Choroid plexus epithelial cell (primary cell): ENCODE data around the gene SLC13A4.

Source experiments
- DNase-seq: peaks from one replicate; pipeline ENCODE4 v3.0.0-alpha.2; 2010; ENCODE audit warnings: low read depth
- H3K4me3 ChIP-seq: 2 replicates; pipeline ENCODE4 v1.5.1; 2011; ENCODE audit warnings: low read depth, mild to moderate bottlenecking, control low read depth, low read length, moderate library complexity
- TF ChIP-seq, protein P1 (sequence below): conservative IDR thresholded peaks from 2 replicates; pipeline ENCODE4 v1.5.1; 2011; ENCODE audit warnings: low read depth, mild to moderate bottlenecking, control low read depth, inconsistent platforms, low read length, moderate library complexity

The SLC13A4 gene

DNA sequence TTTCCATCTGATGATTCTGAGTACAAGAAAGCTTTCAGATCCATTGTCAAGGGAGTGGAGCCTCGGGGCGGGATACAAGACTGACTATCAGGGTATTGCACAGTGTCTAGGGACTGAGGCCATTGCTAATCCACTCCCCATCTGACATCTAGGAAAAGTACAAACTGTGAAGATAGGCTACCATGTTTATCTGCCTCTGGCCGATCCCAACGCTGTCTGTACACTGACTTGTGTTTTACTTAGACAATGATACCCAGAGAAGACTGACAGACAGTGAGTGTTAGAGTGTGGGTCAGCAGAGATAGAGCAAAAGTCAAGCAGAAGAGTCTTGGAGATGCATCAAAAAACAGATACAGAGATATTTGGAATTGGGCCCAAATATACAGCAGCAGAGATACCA, 3.1 kb upstream of the SLC13A4 start:
- TF ChIP-seq, protein P1, sequence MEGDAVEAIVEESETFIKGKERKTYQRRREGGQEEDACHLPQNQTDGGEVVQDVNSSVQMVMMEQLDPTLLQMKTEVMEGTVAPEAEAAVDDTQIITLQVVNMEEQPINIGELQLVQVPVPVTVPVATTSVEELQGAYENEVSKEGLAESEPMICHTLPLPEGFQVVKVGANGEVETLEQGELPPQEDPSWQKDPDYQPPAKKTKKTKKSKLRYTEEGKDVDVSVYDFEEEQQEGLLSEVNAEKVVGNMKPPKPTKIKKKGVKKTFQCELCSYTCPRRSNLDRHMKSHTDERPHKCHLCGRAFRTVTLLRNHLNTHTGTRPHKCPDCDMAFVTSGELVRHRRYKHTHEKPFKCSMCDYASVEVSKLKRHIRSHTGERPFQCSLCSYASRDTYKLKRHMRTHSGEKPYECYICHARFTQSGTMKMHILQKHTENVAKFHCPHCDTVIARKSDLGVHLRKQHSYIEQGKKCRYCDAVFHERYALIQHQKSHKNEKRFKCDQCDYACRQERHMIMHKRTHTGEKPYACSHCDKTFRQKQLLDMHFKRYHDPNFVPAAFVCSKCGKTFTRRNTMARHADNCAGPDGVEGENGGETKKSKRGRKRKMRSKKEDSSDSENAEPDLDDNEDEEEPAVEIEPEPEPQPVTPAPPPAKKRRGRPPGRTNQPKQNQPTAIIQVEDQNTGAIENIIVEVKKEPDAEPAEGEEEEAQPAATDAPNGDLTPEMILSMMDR: no peak
- no peak for DNase-seq
- no peak overlapping the region for H3K4me3 ChIP-seq

DNA sequence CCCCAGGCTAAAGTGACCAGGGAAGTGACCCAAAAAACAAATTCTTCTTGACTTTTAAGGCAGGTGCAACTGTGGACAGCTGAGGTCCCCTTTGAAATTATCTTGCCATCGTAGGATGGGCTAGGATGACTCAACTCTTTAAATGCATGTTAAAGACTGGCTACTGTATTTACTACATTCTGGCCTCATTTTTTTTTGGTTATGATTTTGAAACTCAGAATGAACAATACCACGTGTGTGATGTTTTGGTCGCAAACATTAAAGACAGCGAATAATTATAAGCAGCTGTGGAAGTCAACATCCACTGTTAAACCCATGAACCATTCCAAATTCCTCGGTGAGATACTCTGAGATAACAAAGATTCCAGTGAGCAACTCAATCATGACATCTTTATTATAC, 1.2 kb upstream of the SLC13A4 start:
- no peak overlapping the region for H3K4me3 ChIP-seq
- DNase-seq: no peak
- TF ChIP-seq, protein P1: no peak

DNA sequence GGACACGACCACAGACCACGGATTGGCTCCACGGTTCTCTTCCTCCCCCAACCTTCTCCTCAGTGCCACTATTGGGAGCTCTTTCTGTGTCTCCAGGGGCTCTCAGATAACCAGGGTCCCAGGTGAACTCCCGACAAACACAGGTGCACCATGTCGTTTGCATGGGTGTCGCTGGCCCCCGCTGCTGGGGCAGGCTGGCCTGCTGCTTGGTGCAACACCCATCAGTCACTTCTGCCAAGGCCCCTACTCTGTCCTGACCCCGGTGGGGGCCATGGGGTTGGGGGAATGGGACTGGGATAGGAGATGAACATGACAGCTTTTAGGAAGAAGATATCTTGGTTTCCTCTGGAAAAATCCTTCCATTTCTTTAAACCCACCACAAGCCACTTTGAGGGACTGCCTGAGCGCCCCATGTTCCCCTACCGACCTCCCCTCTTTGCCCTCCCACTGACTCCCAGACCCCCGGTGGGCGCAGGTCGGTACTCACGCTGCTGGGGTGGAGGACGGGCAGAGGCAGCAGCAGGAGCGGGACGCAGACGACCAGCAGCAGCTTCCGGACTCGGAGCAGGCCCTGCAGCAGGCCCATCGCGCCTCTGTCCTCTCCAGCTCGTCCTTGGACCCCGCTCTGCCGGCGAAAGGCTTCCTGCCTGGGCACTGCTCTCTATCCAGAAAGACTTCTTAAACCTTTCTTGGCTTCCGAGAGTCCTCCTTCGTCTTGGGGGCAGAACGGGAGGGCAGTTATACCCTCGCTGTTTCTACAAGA, 894 bp downstream of the SLC13A4 start:
- DNase-seq: no peak
- no peak overlapping the region for H3K4me3 ChIP-seq
- TF ChIP-seq, protein P1: no peak

DNA sequence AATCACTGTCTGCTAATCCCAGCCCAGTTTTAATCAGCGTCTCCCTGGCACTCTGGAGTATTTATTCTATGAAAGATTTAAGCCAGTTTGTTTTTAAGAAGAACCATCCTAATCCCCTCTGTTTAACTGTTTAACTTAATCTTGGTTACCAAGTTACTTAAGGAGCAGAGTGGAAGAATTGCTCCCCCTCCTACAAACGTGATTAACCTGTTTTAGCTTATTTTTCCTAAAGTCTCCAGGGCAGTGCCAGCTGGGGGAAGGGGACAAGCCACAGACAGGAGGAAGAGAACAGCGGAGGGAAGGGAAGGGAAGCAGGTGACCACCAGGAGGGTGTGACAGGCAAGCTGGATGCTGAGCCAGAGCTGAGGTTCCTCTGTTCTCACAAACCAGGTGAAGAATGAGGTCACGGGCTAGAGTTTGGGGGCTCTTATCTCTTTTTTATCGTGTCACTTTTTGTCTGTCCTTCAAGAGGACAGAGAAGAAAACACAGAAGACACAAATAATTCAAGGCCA, 1.7 kb downstream of the SLC13A4 start:
- H3K4me3 ChIP-seq: no peak overlapping the region
- no peak for DNase-seq
- TF ChIP-seq, protein P1: no peak

DNA sequence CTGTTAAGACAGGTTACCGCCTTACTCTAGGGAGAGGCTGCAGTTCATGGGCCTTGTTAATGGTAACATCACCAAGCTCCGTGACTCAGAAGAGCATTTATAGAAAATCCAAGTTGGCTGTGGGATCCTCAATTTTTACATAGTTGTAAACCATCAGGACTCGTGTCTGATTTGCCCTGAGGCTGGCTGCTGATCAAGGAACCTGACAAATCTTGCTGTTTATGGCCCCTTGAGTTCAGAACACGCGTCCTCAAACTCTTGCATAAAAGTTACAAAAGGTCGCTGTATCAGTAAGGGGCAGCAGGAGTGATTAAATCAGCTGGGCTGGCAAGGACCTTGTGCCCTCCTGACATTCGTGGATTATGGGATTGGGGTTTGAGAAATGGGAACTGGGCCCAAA, 4.6 kb downstream of the SLC13A4 start:
- no peak overlapping the region for H3K4me3 ChIP-seq
- DNase-seq: no peak
- TF ChIP-seq, protein P1: no peak

DNA sequence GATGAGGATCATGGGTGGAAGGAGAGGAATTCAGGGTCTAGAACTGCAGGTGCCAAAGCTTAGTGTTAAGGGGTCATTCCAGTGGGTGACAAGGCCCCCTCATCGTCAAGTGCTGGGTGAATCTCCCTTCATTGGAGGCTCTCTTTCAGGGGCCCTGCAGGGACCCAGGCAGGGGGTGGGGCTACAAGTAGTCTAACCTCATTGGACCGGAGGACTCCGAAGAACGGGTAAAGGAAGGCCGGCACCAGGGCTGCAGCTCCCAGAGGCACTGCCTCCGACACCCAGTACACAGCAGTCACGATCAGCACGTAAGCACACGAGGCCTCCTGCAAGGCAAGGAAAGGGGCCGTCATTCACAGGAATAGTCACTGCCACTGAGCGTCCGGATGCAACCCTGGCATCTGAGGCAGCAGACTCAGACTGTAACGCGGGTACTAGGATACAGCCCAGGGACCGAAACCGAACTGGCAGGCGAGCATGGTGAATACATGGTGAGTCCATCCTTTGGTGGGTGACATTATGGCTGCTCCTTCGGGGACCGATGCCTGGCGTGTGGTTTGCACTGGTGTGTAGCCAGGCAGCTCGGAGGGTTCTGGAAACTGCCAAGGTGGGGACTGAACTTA, 6.7 kb downstream of the SLC13A4 start:
- no peak overlapping the region for H3K4me3 ChIP-seq
- TF ChIP-seq, protein P1: no peak
- DNase-seq: no peak
